Adrenal gland (tissue), 12 donors: Measurements from ENCODE around the gene SEMA7A. TPM values are rescaled to one million over a fixed set of nuclear protein-coding genes. Genes with fewer than 3 reads are reported as not detected.

Experiments
- DNase-seq, 7 donors: peaks; one replicate each; pipeline ENCODE4 v3.0.0-alpha.2; 2019 to 2020
- H3K27ac ChIP-seq, 5 donors: fragments of 200-600 bp; sonication (generic) in 4 of 5; 1 replicate in 3 of 5; 2 replicates in 2 of 5; pipeline versions ENCODE4 v1.5.1 to v1.8.0; 2016 to 2020; ENCODE audit warnings: mild to moderate bottlenecking in 1 of 5
- H3K27me3 ChIP-seq: fragments of 200-600 bp; 2 replicates; pipeline ENCODE4 v1.8.0; 2021
- H3K36me3 ChIP-seq, 2 donors: fragments of 200-600 bp; replicated peaks in 1 of 2; 1 replicate in 1 of 2; 2 replicates in 1 of 2; pipeline versions ENCODE4 v1.5.1 to v1.8.0; 2018 to 2022
- H3K4me1 ChIP-seq, 2 donors: fragments of 200-600 bp; replicated peaks in 1 of 2; 1 replicate in 1 of 2; 2 replicates in 1 of 2; pipeline versions ENCODE4 v1.5.1 to v1.8.0; 2018 to 2021
- H3K4me3 ChIP-seq, 4 donors: fragments of 200-600 bp; sonication (generic) in 3 of 4; one replicate each; pipeline ENCODE4 v1.5.1; 2016 to 2018
- H3K9me3 ChIP-seq, 3 donors: fragments of 200-600 bp; sonication (generic) in 1 of 3; replicated peaks in 1 of 3; 1 replicate in 2 of 3; 2 replicates in 1 of 3; pipeline versions ENCODE4 v1.5.1 to v1.8.0; 2016 to 2021
- POLR2A ChIP-seq, 2 donors: fragments of 450-650 bp; IDR thresholded peaks; one replicate each; pipeline ENCODE4 v1.6.1; 2017; ENCODE audit warnings: antibody characterized with exemption in 2 of 2, mild to moderate bottlenecking in 2 of 2, moderate library complexity in 1 of 2
- WGBS, 4 donors: extraction: QIAGEN DNeasy Blood & Tissue Kit in 2 of 4; methylation state at CpG; one replicate each; pipeline versions ENCODE4 v1.1.5 to v1.1.7; 2013 to 2017; 5-methylcytosine and 5-hydroxymethylcytosine counted together
- intact Hi-C, 2 donors: fragments of 100-400 bp; cut with DNase I; formaldehyde crosslinking; loops; one replicate each; pipeline versions ENCODE4 v1.14.1 to v1.15.0; 2022 to 2023
- polyA plus RNA-seq, 3 donors: library from polyadenylated mRNA; stranded (reverse); fragments of 200-250 nt in 2 of 3; fragments of 350-450 nt in 1 of 3; fragmentation: Illumina TruSeq in 1 of 3; extraction: RNeasy Lipid Tissue Mini Kit (QIAGEN cat#74804) in 1 of 3; gene quantifications; one replicate each; pipeline ENCODE4 v1.2.3, GENCODE V29; 2013 to 2014
- total RNA-seq, 9 donors: library from RNA; depleted of rRNA in 4 of 9; stranded (reverse); fragments of >200 nt in 4 of 9; fragments of 120-200 nt in 1 of 9; fragmentation: NEBNext Ultra II Directional in 1 of 9; extraction: Animal tissue kit (Norgen Biotek cat#: 25700) in 1 of 9; gene quantifications; one replicate each; pipeline versions ENCODE4 v1.1.0 to v1.2.4, GENCODE V29; 2013 to 2023
- TF ChIP-seq, protein P1 (sequence below), 6 experiments: fragments of 450-650 bp in 4 of 6; fragments of 200-600 bp in 2 of 6; sonication (generic) in 1 of 6; IDR thresholded peaks; 1 replicate in 5 of 6; 2 replicates in 1 of 6; pipeline versions ENCODE4 v1.5.1 to v1.8.0; 2016 to 2021; ENCODE audit warnings: antibody characterized with exemption in 6 of 6, mild to moderate bottlenecking in 2 of 6, moderate library complexity in 1 of 6
- donor health status: healthy with polysubstance abuse.
- donor health status: Bipolar disorder and iron deficiency.
- donor health status: DM: yes; HTN: yes; CAD: no.
- donor health status: DM: no; HTN: no; CAD: no.
- donor health status: DM: no; HTN: no; CAD: no.
- donor health status: DM: yes; HTN: yes; CAD: no.

The SEMA7A gene
- total and polyA plus RNA-seq, 12 donors, result 1.3 to 32.0 (median 3.7) TPM

DNA sequence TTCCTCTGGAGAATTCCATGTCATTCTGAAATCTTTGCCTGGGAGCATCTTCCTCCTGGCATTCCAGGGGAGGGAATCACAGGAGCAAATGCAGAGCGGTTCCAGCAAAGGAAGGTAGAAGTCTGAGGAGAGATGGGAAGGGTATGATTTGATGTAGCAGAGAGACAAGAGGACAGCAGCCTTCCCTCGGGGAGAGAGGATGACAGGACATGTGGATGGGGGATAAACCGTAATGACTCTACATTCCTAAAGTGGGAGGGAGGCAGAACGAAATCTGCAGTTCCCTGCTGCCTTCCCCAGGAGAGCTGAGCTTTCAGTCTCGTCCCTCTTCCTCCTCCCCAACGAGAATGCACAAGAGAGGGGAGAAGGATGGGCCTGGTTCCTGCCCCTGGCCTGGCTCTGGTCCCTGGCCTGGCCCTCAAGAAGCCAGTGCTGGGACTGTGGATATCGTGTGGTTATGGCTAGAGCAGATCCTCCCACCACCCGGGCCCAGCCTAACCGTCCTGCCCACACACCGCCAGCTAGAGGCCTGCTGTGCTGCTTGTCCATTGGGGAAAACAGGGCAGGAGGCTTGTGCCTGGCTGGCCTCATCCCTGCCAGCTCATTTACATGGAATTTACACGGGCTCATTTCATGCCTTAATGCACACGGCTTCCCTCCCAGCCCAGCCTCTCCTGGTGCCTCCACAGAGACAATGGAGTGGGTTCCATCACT is 26.6 kb downstream of the SEMA7A start:
- 56 to 69% (median 64%) methylated on average over 10 to 12 of the region's 12 CpGs for WGBS, 4 donors
- no peak overlapping the region for H3K27ac ChIP-seq
- TF ChIP-seq, protein P1, sequence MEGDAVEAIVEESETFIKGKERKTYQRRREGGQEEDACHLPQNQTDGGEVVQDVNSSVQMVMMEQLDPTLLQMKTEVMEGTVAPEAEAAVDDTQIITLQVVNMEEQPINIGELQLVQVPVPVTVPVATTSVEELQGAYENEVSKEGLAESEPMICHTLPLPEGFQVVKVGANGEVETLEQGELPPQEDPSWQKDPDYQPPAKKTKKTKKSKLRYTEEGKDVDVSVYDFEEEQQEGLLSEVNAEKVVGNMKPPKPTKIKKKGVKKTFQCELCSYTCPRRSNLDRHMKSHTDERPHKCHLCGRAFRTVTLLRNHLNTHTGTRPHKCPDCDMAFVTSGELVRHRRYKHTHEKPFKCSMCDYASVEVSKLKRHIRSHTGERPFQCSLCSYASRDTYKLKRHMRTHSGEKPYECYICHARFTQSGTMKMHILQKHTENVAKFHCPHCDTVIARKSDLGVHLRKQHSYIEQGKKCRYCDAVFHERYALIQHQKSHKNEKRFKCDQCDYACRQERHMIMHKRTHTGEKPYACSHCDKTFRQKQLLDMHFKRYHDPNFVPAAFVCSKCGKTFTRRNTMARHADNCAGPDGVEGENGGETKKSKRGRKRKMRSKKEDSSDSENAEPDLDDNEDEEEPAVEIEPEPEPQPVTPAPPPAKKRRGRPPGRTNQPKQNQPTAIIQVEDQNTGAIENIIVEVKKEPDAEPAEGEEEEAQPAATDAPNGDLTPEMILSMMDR (IDR thresholded peaks at IDR 0.05), result no peak
- TF ChIP-seq POLR2A (IDR thresholded peaks at IDR 0.05), result no peak

DNA sequence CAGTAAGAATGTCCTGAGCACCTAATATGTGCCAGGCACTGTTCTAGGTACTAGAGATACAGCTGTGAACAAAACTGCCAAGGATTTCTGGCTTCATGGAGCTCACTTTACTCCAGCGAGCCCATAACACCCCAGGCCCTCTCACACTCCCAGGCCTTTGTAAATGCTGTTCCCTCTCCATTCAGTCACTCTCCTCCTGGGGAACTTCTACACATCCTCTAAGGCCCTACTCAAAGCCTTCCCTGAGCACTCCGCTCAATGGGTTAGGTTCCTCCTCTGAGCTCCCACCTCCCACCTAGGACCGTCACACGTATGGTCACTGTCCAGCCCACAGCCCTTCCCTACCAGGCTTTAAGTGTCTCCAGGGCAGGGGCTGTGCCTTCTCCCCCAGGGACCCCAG is 27.2 kb downstream of the SEMA7A start:
- no peak for DNase-seq
- Histone ChIP-seq H3K36me3 (no peaks in the 10 kb centered on the region), H3K27ac (peak overlapping the region in 2 of 5 donors; percentile 63 to 72), H3K4me3 (no peak overlapping the region), H3K9me3 (no peaks in the 10 kb centered on the region), H3K27me3 (no peaks in the 10 kb centered on the region), H3K4me1 (peaks cover 3 to 15% of the 10 kb centered on the region in 2 donors)
- intact Hi-C loops, result no loop called here
- TF ChIP-seq, protein P1 (IDR thresholded peaks at IDR 0.05), result no peak
- TF ChIP-seq POLR2A (IDR thresholded peaks at IDR 0.05), result no peak
- WGBS, 4 donors, result 90 to 99% (median 91%) methylated on average over 4 of the region's 4 CpGs

More for the DNA sequence above, 26.6 kb downstream of the SEMA7A start:
- Histone ChIP-seq H3K4me1 (peaks cover 9 to 21% of the 10 kb centered on the region in 2 donors), H3K4me3 (no peak overlapping the region), H3K27me3 (no peaks in the 10 kb centered on the region), H3K36me3 (no peaks in the 10 kb centered on the region), H3K9me3 (no peaks in the 10 kb centered on the region)
- intact Hi-C loops, result no loop called here
- DNase-seq, result no peak

DNA sequence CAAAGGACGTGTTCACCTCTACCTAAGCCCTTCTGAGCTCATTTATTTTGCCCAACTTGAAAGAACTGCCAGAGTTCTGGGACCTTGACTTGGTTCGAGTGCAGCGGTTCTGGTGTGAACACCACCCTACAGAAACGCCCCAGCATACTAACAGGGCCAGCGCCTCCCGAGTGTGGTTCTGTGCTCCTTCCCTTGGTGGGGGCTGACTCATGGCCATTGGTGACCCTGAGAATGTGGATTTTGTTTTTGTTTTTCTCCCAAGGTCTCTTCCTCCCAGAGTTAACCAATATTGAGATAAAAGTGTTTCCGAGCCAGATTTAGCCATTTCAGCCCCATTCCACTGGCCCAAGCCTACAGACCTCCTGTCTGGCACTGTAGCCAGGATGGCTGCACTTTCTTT is 27.9 kb downstream of the SEMA7A start:
- H3K9me3 ChIP-seq, result no peaks in the 10 kb centered on the region
- DNase-seq, result peak; percentile 39 to 73 (median 68)
- H3K27ac ChIP-seq, result peak overlapping the region in 2 of 5 donors; percentile 63 to 72
- TF ChIP-seq, protein P1 (IDR thresholded peaks at IDR 0.05), result no peak
- no peak for TF ChIP-seq POLR2A (IDR thresholded peaks at IDR 0.05)
- intact Hi-C loops, result no loop called here
- H3K36me3 ChIP-seq, result no peaks in the 10 kb centered on the region
- H3K27me3 ChIP-seq, result no peaks in the 10 kb centered on the region
- 43 to 61% (median 49%) methylated on average over 7 of the region's 7 CpGs for WGBS, 4 donors
- H3K4me1 ChIP-seq, result peaks cover 3 to 14% of the 10 kb centered on the region in 2 donors
- H3K4me3 ChIP-seq, result no peak overlapping the region

DNA sequence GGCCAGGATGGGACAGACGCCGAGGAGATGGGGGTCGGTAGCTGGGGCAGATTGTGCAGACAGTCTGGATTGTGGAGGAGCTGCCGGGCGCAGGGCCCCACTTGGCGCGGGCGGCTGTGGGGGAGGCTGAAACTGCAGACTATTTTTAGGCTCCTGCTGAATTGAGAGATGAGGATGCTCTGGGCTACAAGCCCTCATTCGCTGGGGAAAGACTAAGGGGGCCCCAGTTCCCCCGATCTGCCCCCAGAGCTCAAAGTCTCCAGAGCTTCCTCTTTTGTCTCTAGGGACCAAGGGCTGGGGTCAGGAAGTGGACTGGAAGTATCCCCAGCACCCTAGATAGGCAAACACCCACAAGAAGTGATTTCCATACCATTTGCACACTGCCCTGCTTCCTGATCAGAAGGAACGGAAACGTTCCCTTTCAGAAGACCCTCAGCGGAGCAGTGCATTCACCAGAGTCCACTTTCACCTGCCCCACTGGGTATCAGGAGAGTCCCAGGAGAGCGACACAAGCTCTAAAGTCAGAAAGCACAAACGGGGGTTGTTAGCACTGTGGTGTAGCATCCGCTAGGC is 29.7 kb downstream of the SEMA7A start:
- no peaks in the 10 kb centered on the region for H3K9me3 ChIP-seq
- H3K4me1 ChIP-seq, result peaks cover 3 to 14% of the 10 kb centered on the region in 2 donors
- H3K36me3 ChIP-seq, result no peaks in the 10 kb centered on the region
- 65 to 75% (median 68%) methylated on average over 10 to 16 of the region's 16 CpGs for WGBS, 4 donors
- intact Hi-C loops, result no loop called here
- H3K27ac ChIP-seq, result no peak overlapping the region
- H3K4me3 ChIP-seq, result no peak overlapping the region
- H3K27me3 ChIP-seq, result no peaks in the 10 kb centered on the region
- DNase-seq, result no peak
- TF ChIP-seq POLR2A (IDR thresholded peaks at IDR 0.05), result no peak
- TF ChIP-seq, protein P1 (IDR thresholded peaks at IDR 0.05), result no peak
